Measurements from ENCODE around the gene TRAF2. TPM values are rescaled to one million over a fixed set of nuclear protein-coding genes. Genes with fewer than 3 reads are reported as not detected.

TRAF2 gene
- total and polyA plus RNA-seq, 8 donors = 5.5 to 248 (median 11.7) TPM

DNA sequence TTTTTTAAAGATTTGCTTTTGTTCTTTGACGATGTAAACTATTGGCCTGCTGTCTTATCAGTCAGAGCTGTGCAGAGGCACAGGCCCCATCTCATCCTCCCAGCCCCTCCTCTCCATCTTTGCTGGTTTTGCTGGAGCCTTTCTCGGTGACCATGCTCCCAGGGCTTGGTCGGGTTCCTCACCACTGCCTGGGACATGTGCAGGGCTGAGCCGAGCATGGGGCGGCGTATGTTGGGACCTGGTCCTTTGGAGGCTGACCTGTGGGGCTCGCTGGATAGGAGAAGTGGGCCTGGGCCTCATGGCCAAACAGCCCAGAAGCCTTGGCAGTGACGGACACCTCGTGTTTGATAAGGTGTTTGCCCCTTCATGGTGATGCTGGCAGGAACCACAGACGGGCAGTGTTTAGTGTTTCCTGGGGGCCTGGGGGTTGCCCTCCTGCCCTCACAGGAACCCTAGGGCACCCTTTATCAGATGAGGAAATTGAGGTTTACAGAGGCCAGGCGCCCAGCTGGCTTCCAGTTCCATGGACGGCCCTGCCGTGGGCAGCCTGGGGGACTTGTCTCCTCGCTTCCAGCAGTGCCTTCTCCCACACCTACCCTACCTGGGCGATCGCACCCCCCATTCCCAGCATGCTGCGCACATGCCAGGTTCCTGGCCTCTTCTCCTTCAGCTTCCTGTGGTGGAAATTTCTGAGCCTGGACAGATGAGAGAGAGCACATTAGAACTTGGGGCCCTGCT is 27.6 kb downstream of the TRAF2 start:
- TF ChIP-seq EP300 (IDR thresholded peaks at IDR 0.05) = no peak
- TF ChIP-seq, protein P1, sequence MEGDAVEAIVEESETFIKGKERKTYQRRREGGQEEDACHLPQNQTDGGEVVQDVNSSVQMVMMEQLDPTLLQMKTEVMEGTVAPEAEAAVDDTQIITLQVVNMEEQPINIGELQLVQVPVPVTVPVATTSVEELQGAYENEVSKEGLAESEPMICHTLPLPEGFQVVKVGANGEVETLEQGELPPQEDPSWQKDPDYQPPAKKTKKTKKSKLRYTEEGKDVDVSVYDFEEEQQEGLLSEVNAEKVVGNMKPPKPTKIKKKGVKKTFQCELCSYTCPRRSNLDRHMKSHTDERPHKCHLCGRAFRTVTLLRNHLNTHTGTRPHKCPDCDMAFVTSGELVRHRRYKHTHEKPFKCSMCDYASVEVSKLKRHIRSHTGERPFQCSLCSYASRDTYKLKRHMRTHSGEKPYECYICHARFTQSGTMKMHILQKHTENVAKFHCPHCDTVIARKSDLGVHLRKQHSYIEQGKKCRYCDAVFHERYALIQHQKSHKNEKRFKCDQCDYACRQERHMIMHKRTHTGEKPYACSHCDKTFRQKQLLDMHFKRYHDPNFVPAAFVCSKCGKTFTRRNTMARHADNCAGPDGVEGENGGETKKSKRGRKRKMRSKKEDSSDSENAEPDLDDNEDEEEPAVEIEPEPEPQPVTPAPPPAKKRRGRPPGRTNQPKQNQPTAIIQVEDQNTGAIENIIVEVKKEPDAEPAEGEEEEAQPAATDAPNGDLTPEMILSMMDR (IDR thresholded peaks at IDR 0.05) = no peak
- TF ChIP-seq POLR2AphosphoS5 (IDR thresholded peaks at IDR 0.05) = no peak
- TF ChIP-seq POLR2A (IDR thresholded peaks at IDR 0.05) = no peak
- Histone ChIP-seq H3K4me1 (no peaks in the 10 kb centered on the region), H3K27me3 (no peaks in the 10 kb centered on the region), H3K9me3 (no peaks in the 10 kb centered on the region), H3K4me3 (no peak overlapping the region), H3K27ac (no peak overlapping the region), H3K36me3 (peaks cover 25 to 95% (median 92%) of the 10 kb centered on the region in 4 donors)
- WGBS, 5 donors = 81 to 91% (median 82%) methylated on average over 9 to 17 of the region's 17 CpGs
- DNase-seq = no peak
- intact Hi-C loops (cut with DNase I; ENCODE audit: low total_unique reads) = no loop called here

DNA sequence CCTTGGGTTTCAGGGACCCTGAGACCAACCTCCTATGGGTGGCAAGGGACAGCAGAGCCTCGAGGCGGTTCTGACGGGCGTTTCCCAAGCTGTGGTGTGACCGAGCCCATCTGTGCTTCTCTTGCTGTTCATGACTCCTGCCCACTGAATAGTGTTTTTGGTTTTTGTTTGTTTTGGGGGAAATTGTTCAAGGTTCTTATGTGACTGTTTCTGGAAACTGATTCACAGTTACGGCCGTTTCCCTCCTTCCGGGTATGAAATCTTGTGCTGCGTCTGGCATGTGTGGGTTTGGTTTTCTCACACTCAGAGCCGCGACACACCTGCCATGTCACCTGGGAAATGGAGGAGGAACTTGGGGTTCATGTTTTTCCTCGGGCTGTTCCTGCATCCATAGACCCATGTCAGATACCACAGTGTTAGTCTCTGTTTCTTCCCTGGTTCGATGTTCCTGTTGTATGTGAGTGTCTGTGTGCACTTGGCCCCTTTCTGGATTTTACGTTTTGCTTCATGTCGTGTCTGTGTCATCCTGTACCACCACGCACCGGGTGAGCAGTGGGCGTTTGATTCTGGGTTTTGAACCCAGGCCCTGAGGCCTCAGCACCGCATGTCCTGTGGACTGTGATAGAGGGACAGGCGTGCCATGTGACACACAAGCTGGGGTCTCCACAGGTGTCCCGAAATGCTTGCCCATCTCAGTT is 29.5 kb downstream of the TRAF2 start:
- WGBS, 5 donors = 87 to 89% (median 88%) methylated on average over 19 to 21 of the region's 21 CpGs
- DNase-seq = no peak
- Histone ChIP-seq H3K36me3 (peaks cover 38 to 90% (median 88%) of the 10 kb centered on the region in 4 donors), H3K9me3 (no peaks in the 10 kb centered on the region), H3K27me3 (no peaks in the 10 kb centered on the region), H3K4me1 (no peaks in the 10 kb centered on the region), H3K4me3 (no peak overlapping the region), H3K27ac (no peak overlapping the region)
- TF ChIP-seq EP300 (IDR thresholded peaks at IDR 0.05) (no peak), POLR2A (IDR thresholded peaks at IDR 0.05) (no peak), POLR2AphosphoS5 (IDR thresholded peaks at IDR 0.05) (no peak)
- TF ChIP-seq, protein P1 (IDR thresholded peaks at IDR 0.05) = no peak
- intact Hi-C loops (cut with DNase I; ENCODE audit: low total_unique reads) = no loop called here

DNA sequence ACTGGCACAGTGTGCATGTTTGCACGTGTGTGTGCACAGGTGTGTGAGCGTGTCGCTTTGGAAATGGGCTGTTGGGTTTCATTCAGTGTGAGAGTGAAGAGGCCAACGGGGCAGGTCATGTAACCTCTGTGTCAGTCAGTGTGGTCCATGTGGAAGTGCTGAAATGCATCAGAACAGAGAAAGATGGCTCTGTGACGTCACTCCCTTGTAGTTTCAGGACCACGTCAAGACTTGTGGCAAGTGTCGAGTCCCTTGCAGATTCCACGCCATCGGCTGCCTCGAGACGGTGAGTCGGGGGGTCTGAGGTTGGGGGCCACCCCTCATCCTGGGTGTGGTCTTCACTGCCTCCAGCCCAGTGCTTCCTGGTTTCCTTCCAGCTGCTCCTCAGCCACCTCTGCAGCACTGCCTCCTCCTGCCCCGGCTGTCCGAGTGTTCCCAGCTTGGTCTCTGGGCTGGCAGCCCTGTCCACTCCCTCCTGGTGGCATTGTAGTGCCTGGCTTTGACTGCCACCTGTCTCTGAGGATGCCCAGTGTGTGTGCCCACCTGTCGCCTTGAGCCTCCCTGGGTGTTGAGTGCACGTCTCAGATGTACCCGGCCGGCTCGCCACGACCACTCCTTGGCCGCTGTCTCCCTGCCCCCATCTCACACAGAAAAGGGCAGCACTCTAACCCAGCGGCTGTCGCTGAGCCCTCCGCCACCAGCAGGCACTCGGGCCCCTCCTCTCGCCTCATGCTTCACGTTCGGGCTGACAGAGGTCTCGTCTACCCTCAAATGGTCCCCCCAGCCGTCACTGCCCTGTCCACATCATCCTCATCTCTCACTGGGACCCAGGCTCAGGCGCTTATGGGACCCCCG is 30.2 kb downstream of the TRAF2 start:
- H3K36me3 ChIP-seq = peaks cover 40 to 90% (median 89%) of the 10 kb centered on the region in 4 donors

More for the DNA sequence above, 30.2 kb downstream of the TRAF2 start:
- Histone ChIP-seq H3K4me3 (no peak overlapping the region), H3K27me3 (no peaks in the 10 kb centered on the region), H3K4me1 (no peaks in the 10 kb centered on the region), H3K9me3 (no peaks in the 10 kb centered on the region), H3K27ac (no peak overlapping the region)
- DNase-seq = no peak
- 91 to 95% (median 91%) methylated on average over 31 to 32 of the region's 32 CpGs for WGBS, 5 donors
- TF ChIP-seq, protein P1 (IDR thresholded peaks at IDR 0.05) = no peak
- TF ChIP-seq POLR2AphosphoS5 (IDR thresholded peaks at IDR 0.05) (no peak), EP300 (IDR thresholded peaks at IDR 0.05) (no peak), POLR2A (IDR thresholded peaks at IDR 0.05) (no peak)
- intact Hi-C loops (cut with DNase I; ENCODE audit: low total_unique reads) = no loop called here

All from stomach (tissue), 9 donors.